SK-N-MC (cell line): ENCODE results near the gene LEF1.
"Not testable (repeated sequence)": the region's sequence is repeated elsewhere in the genome, so short reads cannot be mapped to it uniquely, and the experiment has no call there.

ENCODE experiments used
- DNase-seq: peaks from one replicate; pipeline ENCODE4 v3.0.0-alpha.2; 2011; ENCODE audit warnings: low read depth, low spot score
- H3K27ac ChIP-seq: fragments of 200-600 bp; sonication (generic); 2 replicates; pipeline ENCODE4 v1.5.1; 2016; ENCODE audit warnings: mixed run types
- H3K36me3 ChIP-seq: fragments of 200-600 bp; sonication (generic); 2 replicates; pipeline ENCODE4 v1.6.1; 2017; ENCODE audit warnings: antibody characterized with exemption, low read length, mixed read lengths; ENCODE audit not compliant: insufficient read depth
- H3K4me3 ChIP-seq: fragments of 200-600 bp; sonication (generic); 2 replicates; pipeline ENCODE4 v1.5.1; 2016
- H3K9ac ChIP-seq: fragments of 200-600 bp; sonication (generic); 2 replicates; pipeline ENCODE4 v1.8.0; 2017; ENCODE audit warnings: mixed run types, mixed read lengths; ENCODE audit not compliant: insufficient read length
- H3K9me3 ChIP-seq: fragments of 200-600 bp; sonication (generic); 2 replicates; pipeline ENCODE4 v1.6.1; 2017; ENCODE audit warnings: low read depth, mild to moderate bottlenecking, antibody characterized with exemption, low read length, moderate library complexity, mixed read lengths
- EZH2 ChIP-seq: fragments of 200-600 bp; sonication (generic); IDR thresholded peaks from one replicate; pipeline ENCODE4 v1.6.1; 2017; ENCODE audit warnings: antibody characterized with exemption
- FOXP2 ChIP-seq: optimal IDR thresholded peaks from 2 replicates; pipeline ENCODE3; 2011; ENCODE audit warnings: mild to moderate bottlenecking, moderate library complexity; ENCODE audit not compliant: insufficient read depth; ENCODE audit errors: extremely low read length, control extremely low read depth
- POLR2AphosphoS5 ChIP-seq: IDR thresholded peaks from 2 replicates; pipeline ENCODE4 v1.6.1; 2012; ENCODE audit warnings: mild to moderate bottlenecking, low read depth, low read length, borderline replicate concordance

LEF1 gene

GRCh38 chr4:108013955-108014354 lies 154.8 kb downstream of the LEF1 start:
- no peak for TF ChIP-seq FOXP2
- no peak for TF ChIP-seq EZH2
- TF ChIP-seq POLR2AphosphoS5, result no peak
- Histone ChIP-seq H3K9ac (no peak overlapping the region), H3K36me3 (peaks cover 72% of the 10 kb centered on the region), H3K27ac (no peak overlapping the region), H3K9me3 (no peaks in the 10 kb centered on the region), H3K4me3 (no peak overlapping the region)
- DNase-seq, result no peak

- no peak for TF ChIP-seq POLR2AphosphoS5
- no peak for TF ChIP-seq EZH2
- TF ChIP-seq FOXP2, result no peak
- Histone ChIP-seq H3K9me3 (no peaks in the 10 kb centered on the region), H3K9ac (no peak overlapping the region), H3K4me3 (no peak overlapping the region), H3K27ac (no peak overlapping the region), H3K36me3 (peaks cover 70% of the 10 kb centered on the region)
- no peak for DNase-seq
These were observed 155.4 kb downstream of the LEF1 start for GRCh38 chr4:108013327-108013726.

DNA sequence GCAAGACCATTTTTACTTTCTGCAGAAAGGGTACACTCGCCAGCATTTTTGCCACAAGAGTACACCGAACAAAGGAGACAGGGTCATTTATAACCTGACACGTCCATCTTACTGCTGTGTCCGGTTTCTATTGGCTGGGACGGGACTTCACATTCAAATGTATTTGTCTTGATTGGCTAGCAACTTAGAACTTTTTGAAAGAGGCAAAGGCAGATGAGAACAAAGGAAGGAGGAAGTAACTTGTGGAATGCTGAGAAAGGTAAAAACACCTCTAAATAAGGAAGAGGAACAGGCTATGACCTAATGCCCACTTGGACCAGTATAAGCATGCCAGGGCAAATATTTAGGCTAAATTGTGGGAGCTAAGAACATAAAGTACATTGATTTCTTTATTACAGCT lies 156.3 kb downstream of the LEF1 start:
- H3K36me3 ChIP-seq, result peaks cover 70% of the 10 kb centered on the region
- not testable (repeated sequence) for H3K27ac ChIP-seq, DNase-seq, H3K9me3 ChIP-seq, H3K9ac ChIP-seq, H3K4me3 ChIP-seq

GRCh38 chr4:108010167-108010566 lies 158.6 kb downstream of the LEF1 start:
- DNase-seq, result no peak

DNA sequence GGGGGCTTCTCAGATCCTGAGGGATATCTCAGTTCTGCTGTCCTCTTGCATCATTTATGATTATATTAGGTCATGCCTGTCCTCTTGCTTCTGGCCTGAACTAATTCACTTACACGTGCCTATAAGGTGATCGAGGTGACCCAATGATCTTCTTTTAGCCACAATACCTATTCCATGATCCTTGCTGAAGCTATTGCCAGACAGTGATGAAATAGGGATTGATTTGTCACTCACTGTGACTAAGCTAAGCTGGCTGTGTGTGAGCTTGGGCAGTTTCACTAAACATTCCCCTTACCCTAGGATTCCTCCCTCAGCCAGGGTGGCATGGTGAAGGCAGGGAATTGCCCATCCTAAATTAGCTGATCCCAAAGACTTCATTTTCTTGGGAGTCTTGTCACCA lies 160.0 kb downstream of the LEF1 start:
- H3K36me3 ChIP-seq, result peaks cover 49% of the 10 kb centered on the region
- H3K9ac ChIP-seq, result no peak overlapping the region
- no peak overlapping the region for H3K4me3 ChIP-seq
- DNase-seq, result no peak
- no peaks in the 10 kb centered on the region for H3K9me3 ChIP-seq
- no peak overlapping the region for H3K27ac ChIP-seq
- TF ChIP-seq EZH2, result no peak
- TF ChIP-seq FOXP2, result no peak
- TF ChIP-seq POLR2AphosphoS5, result no peak

More at GRCh38 chr4:108010167-108010566, 158.6 kb downstream of the LEF1 start:
- TF ChIP-seq EZH2 (no peak), POLR2AphosphoS5 (no peak), FOXP2 (no peak)
- Histone ChIP-seq H3K9ac (no peak overlapping the region), H3K4me3 (no peak overlapping the region), H3K36me3 (peaks cover 58% of the 10 kb centered on the region), H3K27ac (no peak overlapping the region), H3K9me3 (no peaks in the 10 kb centered on the region)

- Histone ChIP-seq H3K27ac (no peak overlapping the region), H3K36me3 (peaks cover 42% of the 10 kb centered on the region), H3K9ac (no peak overlapping the region), H3K4me3 (no peak overlapping the region), H3K9me3 (no peaks in the 10 kb centered on the region)
- no peak for DNase-seq
- TF ChIP-seq POLR2AphosphoS5, result no peak
- TF ChIP-seq EZH2, result no peak
- TF ChIP-seq FOXP2, result no peak
These were observed 160.7 kb downstream of the LEF1 start for GRCh38 chr4:108007984-108008383.

DNA sequence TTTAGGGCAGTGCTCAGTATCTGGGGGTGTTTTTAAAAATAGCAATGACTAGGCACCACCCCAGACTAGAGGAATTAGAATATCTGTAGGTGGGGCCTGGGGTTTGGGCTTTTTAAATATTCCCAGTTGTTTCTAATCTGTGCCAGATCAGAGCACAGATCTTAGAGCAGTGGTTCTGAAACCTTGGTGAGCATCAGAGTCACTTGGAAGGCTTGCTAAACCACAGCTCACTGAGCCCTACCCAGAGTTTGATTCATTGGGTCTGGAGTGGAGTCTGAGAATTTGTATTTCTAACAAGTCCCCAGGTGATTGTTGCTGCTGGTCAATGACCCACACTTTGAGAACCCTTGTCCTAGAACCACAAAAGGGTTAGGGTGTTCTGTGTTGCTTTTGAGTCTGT lies 162.4 kb downstream of the LEF1 start:
- no peak overlapping the region for H3K9ac ChIP-seq
- H3K4me3 ChIP-seq, result no peak overlapping the region
- H3K9me3 ChIP-seq, result no peaks in the 10 kb centered on the region; the same call in 1 of the 2 replicates
- H3K27ac ChIP-seq, result no peak overlapping the region
- DNase-seq, result no peak
- H3K36me3 ChIP-seq, result peaks cover 42% of the 10 kb centered on the region
- no peak for TF ChIP-seq EZH2
- no peak for TF ChIP-seq POLR2AphosphoS5
- TF ChIP-seq FOXP2, result no peak

- TF ChIP-seq POLR2AphosphoS5 (no peak), EZH2 (no peak), FOXP2 (no peak)
- H3K36me3 ChIP-seq, result peaks cover 41% of the 10 kb centered on the region; the same call in 1 of the 2 replicates
- no peaks in the 10 kb centered on the region; the same call in 1 of the 2 replicates for H3K9me3 ChIP-seq
- H3K9ac ChIP-seq, result no peak overlapping the region
- H3K27ac ChIP-seq, result no peak overlapping the region
- no peak overlapping the region for H3K4me3 ChIP-seq
- DNase-seq, result no peak
These were observed 162.9 kb downstream of the LEF1 start for GRCh38 chr4:108005807-108006206.

- H3K36me3 ChIP-seq, result peaks cover 41% of the 10 kb centered on the region
- no peaks in the 10 kb centered on the region; the same call in 1 of the 2 replicates for H3K9me3 ChIP-seq
- H3K27ac ChIP-seq, result no peak overlapping the region
- no peak overlapping the region for H3K9ac ChIP-seq
- H3K4me3 ChIP-seq, result no peak overlapping the region
- no peak for DNase-seq
- TF ChIP-seq EZH2 (no peak), FOXP2 (no peak), POLR2AphosphoS5 (no peak)
These were observed 164.1 kb downstream of the LEF1 start for GRCh38 chr4:108004646-108005045.
